ENCODE data around the gene MAF.

GRCh38 chr16:79601931-79602627 is 1.5 kb upstream of the MAF start:
- peak; percentile 84 for TF ChIP-seq CTCF (IDR thresholded peaks at IDR 0.05)
- no peak for TF ChIP-seq ZFX (IDR thresholded peaks at IDR 0.05; ENCODE audit: borderline replicate concordance)
